ENCODE data around the gene OSM.
"Not testable (repeated sequence)": the region's sequence is repeated elsewhere in the genome, so short reads cannot be mapped to it uniquely, and the experiment has no call there.

Gene OSM

DNA sequence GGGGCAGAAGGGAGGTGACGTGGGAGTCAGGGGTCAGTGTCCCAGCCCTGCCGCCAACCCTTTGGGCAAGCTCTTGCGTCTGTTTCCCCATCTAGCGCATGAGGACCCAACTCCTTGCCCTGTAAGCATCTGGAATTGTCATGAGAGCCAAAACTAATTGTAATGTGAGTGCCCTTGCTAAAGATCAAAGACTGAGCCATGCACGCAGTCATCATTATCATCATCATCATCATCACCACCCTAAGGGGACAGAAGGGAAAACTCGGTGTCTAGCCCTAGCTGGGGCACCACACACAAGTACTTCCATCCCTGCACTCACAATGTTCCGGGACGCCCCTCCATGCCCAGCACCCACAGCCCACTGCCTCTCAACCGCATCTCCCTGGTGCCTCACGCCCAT is 22.6 kb downstream of the OSM start:
- no peak for DNase-seq (ENCODE audit: low read depth)

DNA sequence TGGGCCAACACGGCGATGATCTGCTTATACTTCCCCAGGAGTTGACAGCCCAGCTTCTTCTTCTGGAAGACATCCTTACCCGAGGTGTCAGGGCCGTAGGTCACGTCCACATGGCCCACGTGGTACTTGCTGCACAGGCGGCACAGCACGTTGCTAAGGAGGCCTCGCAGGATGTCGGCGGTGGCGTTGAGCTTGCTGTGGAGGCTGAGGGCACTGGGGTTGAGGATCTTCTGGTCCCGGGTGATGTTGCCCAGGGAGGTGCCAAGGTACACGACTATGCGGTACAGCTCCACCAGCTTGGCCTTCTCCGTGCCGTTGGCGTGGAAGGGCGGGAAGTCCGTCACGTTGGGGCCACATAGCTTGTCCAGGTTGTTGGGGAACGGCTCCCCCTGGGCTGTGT is 23.0 kb downstream of the OSM start:
- DNase-seq (ENCODE audit: low read depth), result no peak

DNA sequence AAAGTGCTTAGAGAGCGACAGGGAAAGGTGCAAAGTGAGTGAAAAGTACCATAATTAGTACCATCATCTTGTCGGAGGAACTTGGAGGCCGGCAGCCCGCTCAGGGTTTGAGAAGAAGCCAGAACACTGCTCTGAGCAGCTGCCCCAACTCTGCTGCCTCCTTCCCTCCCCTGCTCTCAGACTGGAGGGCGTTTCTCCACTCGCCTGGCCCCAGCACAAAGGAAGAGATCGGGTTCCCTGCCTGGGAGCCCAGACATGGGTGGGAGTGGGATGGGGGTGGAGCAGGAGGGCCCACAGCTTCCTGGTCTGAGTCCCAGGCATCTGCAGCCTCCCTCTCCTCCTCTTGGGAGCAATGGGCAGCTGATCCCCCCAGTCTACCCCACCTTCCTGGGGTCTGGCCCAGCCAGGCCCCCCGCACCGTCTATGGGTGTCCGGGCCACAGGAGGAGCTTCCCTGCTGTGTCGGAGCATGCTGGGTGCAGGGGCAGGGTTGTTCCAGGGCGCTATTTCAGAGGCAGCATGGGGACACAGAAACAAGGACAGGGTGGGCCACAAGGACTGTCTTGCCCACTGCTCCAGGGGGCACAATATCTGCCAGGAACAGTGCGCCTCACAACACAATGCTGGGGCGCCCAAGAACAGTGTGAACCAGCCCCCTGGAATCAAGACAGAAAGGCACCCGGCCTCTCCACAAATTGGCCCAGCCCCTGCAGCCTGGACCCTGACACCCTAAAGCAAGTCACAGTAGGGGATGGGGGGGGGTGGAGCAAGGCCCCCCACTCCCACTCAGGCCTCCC is 24.9 kb downstream of the OSM start:
- no peak for DNase-seq (ENCODE audit: low read depth)

DNA sequence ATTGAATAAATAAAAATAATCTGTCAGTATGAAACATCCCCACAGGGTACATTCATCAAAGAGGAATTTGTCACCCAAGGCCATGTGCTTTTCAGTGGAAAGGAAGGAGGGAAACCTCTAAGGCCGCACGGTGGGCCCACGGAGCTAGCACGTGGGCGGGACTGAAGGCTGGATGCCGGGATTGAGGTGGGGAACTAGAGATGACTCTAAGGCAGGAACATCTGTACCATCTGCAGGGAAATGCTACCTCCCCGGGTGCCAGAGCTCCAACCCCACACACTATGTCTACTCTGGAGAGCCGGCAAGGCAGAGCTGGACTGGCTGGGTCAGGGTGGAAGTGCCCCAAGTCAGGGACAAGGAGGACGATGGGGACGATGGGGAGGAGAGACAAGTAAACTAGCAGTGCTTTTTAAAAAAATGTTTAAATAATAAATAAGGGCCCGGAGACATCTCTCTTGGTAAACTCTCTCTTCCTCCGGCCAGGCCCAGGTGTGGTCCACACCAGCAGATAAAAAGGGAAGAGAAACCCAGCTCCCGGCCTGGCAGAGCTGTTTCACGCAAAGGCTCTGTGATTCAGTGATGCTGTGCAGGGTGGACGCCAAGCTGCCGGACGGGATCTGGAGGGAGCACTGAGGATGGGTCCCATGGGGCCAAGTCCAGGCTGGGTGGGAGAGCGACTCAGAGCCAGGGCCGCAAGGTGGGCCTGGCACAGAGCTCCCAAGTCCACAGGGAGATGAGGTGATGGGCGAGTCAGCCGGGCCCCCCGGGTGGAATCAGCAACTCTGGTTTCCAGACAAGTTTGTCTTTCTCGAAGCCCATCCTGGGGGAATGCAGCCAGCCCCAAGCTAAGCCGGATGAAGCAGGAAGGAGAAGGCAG is 25.9 kb downstream of the OSM start:
- no peak for DNase-seq (ENCODE audit: low read depth)

DNA sequence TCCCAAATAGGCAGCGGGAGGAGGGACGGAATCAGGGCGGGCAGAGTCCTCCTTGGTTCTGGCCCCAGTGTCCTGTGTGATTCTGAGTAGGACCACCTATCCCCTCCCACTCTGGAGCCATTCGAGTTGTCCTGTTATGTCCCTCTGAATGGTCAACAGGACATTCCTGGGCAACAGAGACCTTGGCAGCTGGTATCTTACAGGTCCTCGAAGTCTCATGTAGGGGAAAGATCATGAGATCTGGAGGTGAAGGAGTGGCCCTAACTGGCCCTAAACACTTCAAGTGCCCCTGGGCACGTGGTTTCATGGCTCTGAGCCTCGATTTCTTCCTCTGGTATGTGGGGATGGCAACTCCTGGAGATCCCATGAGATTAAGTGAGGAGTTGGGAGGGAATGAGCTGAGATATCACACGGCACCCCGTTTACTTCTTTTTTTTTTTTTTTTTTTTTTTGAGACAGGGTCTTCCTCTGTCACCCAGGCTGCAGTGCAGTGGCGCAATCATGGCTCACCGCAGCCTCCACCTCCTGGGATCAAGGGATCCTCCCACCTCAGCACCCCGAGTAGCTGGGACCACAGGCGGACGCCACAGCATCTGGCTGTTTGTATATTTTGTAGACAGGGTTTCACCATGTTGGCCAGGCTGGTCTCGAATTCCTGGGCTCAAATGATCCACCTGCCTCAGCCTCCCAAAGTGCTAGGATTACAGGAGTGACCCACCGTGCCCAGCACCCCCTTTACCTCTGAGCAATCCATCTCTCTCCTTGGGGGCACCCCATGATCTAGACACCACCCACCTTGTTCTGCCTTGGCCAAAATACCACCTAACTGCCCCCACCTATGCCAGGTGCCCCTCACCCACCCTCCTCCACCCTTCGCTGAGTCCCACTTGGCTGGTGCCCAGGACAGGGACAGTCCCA is 26.9 kb downstream of the OSM start:
- no peak for DNase-seq (ENCODE audit: low read depth)

DNA sequence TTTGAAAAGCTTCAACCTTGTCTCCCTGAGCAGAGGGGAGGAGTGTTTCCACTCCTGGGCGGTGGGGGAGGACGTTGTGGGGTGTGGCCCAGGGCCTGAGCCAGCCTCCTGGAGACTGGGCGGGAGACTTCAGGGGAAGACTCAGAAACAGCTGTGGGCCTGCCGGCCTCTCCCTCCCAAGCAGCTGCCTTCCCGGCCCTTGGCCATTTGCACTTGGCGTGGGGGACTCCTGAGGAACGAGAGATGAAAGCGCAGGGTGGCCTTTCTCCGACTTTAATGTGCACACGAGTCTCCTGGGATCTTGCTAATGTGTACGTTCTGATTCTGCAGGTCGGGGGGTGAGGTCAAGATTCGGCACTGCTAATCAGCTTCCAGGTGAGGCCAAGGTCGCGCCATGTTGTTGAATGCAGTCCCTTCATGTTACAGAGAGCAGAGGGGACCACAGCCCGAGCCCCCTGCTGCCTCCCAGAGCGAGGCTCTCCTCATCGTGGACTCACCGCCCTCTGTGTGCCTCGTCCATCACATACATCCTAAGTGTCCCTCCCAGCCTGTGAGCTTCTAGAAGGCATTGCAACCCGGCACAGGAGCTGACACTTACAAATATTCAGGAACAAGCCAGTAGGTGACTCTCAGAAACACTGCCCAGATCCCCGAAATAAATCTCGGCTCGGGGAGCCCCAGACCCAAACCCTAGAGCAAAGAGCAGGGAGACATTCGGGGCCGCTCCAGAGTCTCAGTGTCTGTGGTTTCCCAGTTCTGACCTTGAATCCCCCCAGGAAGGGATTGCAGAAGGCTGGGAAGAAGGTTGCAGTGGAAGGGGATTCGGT is 27.8 kb downstream of the OSM start:
- no peak for DNase-seq (ENCODE audit: low read depth)

DNA sequence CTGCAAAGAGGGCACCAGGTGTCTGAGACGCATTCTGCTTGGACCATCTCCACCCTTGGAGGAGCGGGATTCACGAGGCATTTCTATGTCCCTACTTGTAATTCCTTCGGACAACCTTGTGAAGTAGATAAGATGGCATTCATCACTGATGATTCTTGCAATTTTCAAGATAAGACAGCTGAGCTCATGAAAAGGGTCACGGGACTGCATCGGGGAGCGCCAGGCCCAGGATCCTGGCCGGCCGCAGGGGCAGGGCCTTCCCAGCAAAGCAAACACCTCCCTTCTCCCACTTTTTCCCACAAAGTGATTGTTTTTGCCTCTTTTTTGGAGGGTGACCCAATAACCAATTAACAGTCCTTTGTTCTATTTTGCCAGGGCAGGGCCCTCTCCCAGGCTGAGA is 28.5 kb downstream of the OSM start:
- DNase-seq (ENCODE audit: low read depth), result no peak

DNA sequence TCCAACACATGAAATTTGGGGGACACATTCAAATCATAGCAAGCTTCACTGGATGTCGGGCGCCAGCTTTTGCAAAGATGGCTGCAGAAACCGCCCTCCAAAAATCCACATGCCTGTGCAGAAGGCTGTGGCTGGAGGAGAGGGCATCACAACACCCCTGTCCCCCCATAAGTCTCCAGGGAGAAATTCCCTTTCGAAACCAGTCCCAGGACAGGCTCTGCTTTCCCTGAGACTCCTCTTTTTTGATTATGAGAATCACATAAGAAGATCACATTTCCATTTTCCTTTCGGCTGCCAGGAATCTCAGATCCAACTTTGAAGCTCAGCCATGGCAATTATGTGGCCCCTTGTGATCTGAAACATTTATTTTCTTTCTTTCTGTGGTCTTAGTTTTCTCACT is 29.8 kb downstream of the OSM start:
- DNase-seq (ENCODE audit: low read depth), result no peak

DNA sequence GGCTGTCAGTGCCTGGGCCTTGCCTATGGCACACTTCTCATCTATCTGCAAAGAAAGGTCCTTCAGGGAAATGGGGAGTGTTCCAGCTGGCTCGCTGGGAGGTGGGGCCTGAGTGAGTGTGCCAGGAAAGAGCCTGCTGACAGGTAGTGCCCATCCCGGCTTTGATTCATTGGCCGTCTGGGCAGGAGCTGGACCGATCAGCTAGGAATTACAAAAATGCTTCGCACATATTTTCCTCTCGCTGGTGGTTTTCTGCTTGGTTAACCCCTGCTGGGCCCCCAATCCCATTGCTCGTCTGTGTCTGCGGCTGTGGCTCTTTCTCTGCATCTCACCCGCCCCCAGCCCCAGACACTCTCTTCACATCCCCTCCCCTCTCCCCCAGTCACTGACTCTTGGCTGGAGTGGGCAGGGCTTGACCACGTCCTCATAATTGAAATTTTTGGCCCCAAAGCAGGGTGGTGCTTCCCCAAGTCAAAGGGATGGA is 30.9 kb downstream of the OSM start:
- DNase-seq (ENCODE audit: low read depth), result no peak

DNA sequence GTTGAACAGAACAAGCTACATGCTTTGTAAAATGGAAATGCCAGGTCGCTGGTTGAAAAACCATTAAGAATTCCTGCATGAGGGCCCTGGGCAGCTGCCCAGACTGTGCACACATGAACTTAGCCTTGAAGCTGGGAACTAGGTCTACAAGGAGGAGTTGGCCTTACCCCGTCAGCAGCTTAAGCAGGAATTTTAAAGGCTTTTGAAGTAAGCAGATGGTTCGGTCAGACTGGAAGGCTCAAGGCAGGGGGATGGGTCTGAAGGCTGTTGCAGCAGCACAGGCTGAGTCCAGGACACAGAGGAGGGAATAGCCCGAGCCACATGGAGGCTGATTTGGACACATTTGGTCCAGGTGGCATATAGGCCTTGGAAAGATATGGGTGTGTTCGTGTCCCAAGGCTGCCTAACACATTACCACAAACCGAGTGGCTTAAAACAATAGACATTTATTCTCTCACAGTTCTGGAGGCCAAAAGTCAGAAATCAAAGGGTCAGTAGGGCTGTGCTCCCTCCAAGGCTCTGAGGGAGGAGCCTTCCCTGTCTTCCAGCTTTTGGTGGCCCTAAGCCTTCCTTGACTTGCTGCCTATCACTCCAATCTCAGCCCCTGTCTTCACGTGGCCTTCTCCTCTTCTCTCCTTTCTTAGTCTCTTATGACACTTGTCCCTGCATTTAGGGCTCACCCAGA is 31.7 kb downstream of the OSM start:
- DNase-seq (ENCODE audit: low read depth), result no peak

DNA sequence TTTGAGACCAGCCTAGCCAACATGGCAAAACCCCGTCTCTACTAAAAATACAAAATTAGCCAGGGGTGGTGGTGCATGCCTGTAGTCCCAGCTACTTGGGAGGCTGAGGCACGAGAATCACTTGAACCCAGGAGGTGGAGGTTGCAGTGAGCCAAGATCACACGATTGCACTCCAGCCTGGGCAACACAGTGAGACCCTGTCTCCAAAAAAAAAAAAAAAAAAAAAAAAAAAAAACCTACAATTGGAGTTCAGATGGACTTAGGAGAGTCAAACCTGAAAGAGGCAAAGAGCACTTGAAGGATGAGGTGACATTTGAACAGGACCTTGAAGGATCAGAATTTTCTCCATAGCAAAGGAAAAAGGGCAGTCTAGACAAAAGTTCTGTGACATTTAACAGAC is 32.3 kb downstream of the OSM start:
- not testable (repeated sequence) for DNase-seq (ENCODE audit: low read depth)

DNA sequence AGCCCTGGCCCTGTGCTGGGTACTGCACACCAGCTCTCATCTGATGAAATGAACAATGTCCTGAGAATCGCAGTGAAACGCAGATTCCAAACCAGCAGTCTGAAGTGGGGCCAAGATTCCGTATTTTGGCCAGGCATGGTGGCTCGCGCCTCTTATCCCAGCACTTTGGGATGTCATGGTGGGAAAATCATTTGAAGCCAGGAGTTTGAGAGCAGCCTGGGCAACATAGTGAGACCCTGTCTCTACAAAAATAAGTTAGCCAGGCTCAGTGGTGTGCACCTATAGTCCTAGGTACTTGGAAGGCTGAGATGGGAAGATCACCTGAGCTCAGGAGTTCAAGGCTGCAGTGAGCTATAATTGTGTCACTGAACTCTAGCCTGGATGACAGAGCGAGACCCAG is 33.1 kb downstream of the OSM start:
- no peak for DNase-seq (ENCODE audit: low read depth)

DNA sequence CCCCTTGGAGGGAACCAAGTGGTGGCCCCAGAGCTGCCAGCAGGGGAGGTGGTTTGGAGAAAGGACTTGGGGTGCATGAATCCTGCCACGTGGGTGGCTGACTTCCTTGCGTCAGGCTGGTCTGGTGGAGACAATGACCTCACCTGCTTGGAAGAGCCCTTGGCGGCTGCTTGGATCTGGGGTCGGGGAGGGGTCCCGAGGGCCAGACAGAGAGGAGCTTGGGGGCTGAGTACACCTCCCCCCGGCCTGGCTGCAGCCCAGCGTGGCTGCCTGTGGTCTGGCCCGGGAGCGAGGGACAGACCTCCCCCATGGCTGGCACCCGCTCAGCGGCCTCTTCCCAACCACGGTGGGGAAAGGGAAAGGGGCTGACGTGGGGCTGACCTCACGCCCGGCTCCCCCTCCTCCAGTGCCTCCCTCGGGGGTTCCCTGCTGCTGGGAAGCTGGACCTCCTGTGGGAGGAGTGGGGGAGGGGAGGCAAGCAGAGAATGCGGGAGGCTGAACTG is 33.9 kb downstream of the OSM start:
- DNase-seq (ENCODE audit: low read depth), result no peak

DNA sequence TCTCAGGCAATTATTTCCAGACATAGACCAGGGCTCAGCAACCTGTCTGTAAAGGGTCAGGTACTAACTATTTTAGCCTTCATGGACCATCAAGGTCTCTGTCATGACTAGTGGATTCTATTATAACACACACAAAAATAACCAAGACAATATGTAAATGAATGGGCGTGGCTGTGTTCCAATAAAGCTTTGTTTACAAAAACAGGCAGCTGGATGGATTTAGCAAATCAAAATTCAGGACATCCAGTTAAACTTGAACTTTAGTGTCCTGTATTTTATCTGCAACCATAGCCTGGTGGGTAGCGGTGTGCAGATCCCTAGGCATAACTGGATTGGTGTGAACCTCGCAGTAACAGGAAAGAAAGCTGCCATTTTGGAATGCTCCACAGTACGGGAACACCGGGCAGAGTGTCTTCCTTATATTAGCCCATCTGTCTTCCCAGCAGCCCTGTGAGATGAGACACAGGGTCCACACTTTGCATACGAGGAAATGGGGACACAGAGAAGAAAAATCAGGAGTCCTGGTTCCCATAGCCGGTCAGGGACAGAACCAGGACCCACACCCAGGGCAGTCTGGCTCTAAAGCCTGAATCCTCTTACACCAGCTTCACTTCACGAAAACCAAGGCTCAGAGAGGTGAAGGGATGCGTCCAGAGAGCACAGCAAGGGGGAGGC is 35.7 kb downstream of the OSM start:
- DNase-seq (ENCODE audit: low read depth), result no peak

DNA sequence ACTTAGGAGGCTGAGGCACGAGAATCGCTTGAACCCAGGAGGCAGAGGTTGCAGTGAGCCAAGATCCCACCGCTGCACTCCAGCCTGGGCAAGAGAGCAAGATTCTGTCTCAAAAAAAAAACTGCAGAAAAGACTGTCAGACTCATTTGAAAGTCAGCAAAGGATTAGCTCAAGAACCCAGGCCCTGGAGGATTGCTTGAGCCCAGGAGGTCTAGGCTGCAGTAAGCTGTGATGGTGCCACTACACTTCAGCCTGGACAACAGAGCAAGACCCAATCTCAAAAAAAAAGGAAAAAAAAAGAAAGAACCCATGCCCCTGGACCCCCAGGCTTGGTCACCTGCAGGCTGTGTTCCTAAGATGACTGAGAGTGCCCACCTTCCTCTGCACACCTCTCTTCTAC is 36.3 kb downstream of the OSM start:
- DNase-seq (ENCODE audit: low read depth), result no peak

DNA sequence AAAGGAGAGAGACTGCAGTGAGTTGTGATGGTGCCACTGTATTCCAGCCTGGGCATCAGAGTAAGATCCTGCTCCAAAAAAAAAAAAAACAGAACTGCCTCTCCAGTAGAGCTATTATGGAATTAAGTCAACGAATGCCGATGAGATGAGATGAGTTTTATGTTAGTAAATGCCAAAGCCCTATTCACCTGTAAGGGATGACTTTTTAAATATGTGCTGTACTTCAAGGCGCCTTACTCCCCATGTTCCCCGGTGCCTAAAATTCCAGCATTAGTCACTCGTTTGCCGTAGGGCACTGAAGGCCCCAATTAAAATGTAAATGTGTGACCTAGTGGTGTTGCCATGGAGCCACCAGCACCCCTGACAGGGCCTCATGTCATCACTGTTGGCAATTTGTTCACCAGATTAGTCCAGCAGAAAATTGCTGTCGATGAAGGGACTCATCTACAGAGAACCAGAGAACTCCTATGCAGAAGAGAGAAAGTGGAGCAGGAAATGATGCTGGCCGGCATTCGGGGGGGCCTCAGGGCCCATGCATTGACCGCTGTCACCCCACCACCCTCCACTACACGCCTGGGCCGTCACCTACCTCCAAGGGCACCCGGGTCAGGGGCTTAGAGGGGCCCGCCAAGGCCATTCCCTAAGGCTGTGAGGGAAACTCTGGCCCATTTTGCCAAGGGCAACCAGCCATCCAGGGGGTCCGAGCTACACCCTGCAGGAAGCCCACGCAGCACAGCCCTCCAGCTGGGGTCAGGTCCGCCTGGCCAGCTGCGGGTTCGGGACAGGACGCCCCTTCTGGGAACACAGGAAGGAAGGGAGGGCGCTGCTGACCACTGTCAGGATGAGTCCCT is 37.9 kb downstream of the OSM start:
- no peak for DNase-seq (ENCODE audit: low read depth)

DNA sequence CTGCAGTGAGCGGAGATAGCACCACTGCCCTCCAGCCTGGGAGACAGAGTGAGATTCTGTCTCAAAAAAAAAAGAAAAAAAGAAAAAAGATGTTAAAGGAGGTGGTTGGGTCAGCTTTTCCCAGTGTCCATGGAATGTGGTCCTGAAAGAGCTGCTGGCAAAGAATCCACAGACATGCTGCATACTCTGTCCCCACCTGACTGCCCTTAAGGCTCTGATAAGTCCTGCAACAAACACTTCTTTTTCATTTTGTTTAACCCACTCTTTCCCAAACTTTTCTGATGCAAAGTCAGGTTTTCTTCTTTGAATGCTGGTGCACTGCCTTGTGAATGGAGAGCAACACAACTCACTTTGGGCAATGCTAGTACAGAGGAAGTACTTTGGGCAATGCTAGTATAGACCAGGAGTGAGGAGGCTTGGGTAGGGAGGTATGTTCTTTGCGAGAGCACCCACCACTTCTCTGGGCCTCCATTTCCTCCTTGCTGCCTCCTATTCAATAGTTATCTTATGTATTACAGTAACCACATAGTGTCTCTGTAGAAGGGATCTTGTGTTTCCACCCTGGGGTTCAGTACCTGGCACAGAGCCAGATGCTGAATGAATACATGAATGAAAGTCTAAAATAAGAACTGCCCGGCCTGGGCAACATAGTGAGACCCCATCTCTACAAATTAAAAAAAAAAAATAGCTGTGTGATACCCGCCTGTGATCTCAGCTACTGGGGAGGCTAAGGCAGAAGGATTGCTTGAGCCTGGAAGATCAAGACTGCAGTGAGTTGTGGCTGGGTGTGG is 39.0 kb downstream of the OSM start:
- no peak for DNase-seq (ENCODE audit: low read depth)

DNA sequence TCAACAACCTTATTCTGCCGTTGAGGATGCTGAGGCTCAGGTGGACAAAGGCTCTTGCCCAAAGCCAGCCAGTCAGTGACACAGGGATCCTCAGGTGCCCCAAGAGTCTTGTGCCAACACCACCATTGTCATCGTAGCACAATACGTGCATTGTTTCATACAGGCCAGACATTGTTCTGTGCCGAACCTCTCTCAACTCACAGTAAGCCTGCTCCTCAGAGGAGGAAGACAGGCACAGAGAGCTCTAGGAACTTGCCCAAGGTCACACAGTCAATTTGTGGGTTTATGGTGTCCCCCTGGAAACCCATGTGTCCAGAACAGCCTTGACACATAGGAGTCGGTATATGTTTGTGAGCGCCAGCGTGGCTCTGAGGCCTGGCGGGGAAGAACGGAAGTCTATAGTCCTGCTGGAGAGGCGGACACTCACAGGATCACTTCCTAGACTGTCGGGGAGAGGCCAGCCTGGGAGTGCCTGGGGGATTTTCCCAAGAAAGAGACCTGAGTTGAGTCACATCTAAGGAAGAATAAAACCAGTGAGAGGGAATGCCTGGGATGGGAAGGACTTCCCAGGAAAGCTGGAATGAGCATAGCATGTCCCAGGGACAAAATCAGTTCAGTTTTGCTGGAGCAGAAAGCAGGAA is 40.3 kb downstream of the OSM start:
- DNase-seq (ENCODE audit: low read depth), result no peak
